GM19328 (cell line): ENCODE measurements around the gene PLCB1.

Source experiments
- ATAC-seq: cut with Tn5 transposase; IDR thresholded peaks from one replicate; pipeline ENCODE4 v1.9.1; 2021; ENCODE audit warnings: mild to moderate bottlenecking, moderate library complexity; ENCODE audit not compliant: unreplicated experiment

Gene PLCB1

GRCh38 chr20:8129211-8129976 lies 2.7 kb upstream of the PLCB1 start:
- ATAC-seq = no peak

DNA sequence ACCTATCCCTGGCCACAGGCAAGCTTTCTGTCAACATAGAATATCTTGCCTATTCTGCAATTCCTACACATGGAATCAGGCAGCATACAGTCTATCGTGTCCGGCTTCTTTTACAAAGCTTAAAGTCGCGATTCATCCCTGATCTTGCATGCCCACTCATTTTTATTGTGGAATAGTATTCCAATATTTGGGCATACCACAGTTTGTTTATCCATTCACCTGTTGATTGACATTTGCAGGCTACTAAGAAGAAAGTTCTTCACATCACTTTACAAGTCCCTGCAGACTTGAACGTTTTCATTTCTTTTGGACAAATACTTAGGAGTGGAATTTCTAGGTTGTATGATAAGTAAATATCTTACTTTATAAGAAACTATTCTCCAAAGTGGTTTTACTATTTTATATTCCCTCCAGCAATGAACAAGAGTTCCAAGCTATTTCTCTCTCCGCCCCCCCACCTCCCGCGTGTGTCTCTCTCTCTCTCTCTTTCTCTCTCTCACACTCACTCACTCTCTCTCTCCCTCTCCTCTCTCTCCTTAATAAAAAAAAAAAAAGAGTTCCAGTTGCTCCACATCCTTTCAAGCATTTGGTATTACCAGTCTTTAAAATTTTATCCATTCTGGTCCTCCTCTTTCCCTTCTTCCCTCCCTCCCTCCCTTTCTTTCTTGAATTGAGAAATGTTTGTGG lies 1.1 kb upstream of the PLCB1 start:
- no peak for ATAC-seq

DNA sequence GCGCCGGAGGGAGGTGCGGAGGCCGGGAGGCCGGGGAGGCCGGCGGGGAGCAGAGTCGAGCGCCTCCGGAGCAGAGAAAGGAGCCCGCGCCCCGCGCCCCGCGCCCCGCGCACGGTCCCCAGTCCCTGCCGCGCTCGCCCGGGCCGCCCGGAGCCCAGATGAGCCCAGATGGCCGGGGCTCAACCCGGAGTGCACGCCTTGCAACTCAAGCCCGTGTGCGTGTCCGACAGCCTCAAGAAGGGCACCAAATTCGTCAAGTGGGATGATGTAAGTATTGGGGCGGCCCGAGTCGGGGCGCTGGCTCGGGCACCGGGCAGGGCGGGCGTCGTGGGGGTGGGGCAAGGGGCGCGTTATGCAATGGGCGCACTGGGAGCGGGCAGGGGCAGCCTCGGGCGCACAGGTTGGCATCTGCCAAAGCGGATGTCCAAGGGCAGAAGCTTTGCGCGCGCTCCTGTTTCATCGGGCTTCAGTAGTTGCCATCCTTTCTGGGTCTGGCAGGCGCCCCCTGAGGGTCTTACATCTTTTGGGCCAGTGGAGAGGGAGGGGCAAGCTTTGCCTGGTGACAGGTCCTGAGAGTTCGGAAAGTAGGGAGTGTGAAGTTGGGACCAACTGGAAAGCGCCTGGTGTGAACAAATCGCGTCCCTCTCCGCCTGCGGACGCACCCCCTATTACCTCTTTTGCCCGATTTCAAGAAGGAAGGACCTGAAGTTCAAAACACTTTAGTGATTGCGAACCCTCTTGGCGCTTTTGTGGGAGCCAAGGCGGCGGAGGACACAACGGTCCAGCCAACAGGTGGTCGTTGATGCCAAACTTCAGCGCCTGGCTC lies 631 bp downstream of the PLCB1 start:
- ATAC-seq = no peak

DNA sequence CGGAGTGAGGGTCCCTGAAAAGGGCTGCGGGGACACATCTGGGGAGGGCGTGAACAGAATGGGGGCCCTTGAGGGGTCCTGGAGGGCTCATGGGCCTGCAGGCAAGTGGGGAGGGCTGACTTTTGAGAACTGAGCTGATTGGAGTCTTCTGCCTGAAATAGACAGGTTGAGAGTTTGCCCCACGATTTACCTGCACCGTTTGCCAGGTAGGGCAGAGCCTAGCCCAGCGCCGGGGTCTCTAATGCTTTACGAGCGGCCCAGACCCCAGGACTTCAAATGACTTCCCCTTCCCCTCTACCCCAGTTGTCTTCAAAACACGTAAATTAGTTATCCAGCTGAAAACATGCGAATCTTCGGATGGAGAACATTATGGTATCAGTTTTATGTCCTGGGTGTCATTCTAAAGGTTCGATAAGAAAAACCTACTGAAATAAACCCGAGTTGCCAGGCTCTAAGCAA lies 1.3 kb downstream of the PLCB1 start:
- no peak for ATAC-seq

DNA sequence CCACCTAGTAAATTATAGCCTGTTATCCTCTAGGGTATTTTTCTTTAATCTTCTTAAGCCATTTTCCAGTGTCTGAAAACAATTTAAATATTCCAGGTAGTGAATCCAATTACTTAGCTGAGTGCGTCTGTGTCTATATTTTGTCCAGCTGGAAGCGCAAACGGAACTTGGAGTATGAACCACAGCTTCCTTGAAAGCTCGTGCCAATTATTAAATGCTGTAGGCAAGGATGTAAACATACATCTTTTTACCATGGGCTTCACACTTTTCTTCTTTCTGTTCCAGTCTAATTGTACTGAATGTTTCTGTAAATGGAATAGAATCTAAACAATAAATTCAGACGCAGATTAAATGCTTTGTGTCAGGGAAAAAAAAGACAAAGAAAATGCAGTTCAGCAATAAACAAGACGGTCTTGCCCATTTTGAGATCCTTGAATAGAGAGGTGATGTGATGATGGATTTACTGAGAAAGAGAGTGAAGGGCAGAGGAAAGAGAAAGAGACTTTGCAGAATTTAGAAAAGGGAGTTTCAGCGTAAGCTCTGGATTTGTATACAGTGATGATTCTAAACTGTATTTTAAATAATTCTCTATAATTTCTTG lies 1.9 kb downstream of the PLCB1 start:
- ATAC-seq = no peak

DNA sequence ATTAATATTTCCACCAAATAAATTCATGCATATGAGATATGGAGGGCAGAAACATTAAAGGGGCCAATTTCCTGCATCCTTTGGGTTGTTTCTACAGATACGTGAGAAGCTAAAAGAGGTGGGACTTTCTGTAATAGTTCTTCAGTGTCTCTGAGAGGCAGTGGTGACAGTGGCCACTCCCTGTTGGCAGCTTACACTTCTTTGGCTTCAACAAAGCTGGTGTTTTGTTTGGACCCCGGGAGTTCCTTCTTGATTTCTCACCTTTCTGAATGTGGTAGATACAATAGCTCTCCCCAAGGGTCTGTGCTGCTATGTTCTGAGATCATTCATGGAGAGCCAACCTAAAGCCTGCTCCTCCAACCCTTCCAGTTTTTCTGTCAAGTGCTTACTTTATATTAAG lies 7.8 kb downstream of the PLCB1 start:
- ATAC-seq = no peak

DNA sequence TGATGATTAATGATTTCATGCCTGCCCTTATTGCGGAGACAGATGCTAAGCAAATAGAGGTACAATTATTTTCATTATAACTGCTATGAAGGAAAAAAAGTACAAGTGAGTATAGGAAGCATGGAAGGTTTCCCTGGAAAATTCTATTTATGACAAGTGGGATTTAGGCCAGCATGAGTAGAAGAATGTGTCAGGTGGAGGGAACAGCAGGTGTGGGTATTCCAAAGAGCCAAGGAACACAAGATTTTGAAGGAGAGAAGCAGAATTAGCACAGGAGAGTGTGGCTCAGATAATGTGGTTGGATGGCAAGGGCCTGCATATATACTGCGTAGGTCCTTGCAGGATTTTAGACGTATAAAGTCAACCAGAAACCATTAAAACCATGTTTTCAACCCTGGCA lies 11.4 kb downstream of the PLCB1 start:
- ATAC-seq = no peak

DNA sequence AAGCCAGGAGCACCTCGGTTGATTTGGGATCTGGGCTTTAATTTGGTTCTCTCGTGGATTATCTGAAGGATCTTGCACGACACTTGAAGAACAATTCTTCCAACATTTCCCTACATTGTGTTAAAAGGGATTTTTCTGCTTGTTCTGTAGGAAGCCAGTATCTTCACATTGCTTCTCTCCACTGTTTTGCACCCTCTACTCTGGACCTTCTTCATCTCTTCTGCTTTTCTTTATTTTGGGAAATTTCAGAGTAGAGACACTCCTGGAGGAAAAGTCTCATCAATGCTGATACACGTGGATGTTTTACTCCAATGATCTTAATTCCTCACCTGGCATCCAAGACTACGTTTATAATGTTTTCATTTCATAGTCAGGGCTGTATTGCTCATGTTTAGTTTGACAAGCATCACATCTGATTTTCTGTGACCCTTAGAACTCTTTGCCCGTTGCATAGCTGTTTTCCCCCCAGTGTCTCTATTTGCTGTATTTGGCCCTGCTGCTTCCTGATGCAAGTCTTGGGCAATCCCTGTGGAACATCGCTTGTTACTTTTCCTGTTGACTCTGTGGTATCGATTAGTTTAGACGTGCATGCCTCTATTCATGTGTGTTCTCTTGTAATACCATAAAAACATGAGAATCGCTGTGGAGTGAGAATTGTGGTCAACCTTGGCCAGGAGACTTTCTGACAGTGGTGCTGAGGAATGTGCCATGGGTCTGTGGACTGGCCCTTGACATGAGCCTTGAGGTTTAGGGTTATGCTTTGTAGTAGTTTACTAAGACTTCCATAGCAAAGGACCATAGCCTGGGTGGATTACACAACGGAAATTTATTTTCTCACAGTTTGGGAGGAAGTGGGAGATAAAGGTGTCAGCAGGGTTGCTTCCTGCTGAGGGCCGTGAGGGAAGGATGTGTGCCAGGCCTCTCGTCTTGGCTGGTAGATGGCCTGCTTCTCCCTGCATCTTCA lies 12.5 kb downstream of the PLCB1 start:
- ATAC-seq = no peak

- ATAC-seq = no peak
These were observed 13.4 kb downstream of the PLCB1 start for GRCh38 chr20:8145246-8146168.

DNA sequence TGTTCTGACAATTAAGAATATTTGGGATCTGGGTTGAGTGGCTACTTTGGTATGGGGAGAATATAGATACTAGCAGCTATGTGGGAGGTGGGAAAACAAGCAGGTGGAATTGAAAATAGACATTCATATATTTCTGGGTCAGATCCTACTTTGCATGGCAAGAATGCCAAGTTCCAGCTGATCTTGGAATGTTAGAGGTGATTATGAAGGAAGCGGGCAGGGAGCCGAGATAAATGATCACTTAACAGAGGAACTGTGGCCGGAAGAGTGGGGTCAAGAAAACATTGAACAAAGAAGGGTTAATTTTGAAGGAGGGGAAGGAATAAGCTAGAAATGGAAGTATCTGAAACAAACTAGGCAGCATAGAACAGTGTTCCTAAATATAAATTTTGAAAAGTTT lies 15.4 kb downstream of the PLCB1 start:
- no peak for ATAC-seq

GRCh38 chr20:8148501-8148900 lies 16.4 kb downstream of the PLCB1 start:
- no peak for ATAC-seq

DNA sequence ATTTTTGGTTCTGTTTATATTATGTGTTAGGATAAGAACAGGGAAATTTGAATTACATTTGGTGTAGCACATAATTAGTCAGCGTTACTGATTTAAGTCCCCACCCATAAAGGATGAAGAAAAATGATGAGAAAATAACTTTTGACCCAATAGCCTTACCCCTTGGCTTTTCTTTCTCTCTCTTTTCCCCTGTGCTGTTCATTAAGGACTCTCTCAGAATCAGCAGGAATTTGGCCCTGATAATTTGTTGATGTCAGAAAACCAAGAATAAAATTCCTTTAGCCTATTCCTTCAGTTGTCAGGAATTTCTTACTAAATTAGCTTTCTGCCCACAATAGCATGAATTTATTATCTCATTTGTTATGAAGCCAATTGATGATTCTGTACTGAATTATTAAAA lies 18.5 kb downstream of the PLCB1 start:
- no peak for ATAC-seq

GRCh38 chr20:8151372-8151771 lies 19.3 kb downstream of the PLCB1 start:
- no peak for ATAC-seq

GRCh38 chr20:8152183-8152582 lies 20.1 kb downstream of the PLCB1 start:
- no peak for ATAC-seq

- ATAC-seq = no peak
These were observed 20.8 kb downstream of the PLCB1 start for GRCh38 chr20:8152847-8153246.

GRCh38 chr20:8153281-8153908 lies 21.3 kb downstream of the PLCB1 start:
- ATAC-seq = no peak

DNA sequence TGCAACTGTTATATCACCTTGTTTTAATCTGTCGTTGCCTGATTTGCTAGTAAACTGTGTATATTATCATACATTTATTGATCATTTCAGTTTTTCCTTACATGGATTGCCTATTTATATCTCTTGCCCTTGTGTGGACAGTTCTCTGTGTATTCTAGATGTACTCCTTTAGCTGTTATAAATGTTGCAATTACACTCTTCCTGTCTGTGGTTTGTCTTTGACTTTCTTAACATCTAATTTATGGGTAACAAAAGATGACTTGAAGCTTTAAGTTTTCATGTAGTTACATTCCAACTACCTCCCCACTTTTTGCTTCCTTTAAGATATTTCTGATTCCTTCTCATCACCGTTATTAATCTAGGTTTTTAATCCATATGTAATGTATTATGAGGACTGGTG lies 22.6 kb downstream of the PLCB1 start:
- no peak for ATAC-seq

DNA sequence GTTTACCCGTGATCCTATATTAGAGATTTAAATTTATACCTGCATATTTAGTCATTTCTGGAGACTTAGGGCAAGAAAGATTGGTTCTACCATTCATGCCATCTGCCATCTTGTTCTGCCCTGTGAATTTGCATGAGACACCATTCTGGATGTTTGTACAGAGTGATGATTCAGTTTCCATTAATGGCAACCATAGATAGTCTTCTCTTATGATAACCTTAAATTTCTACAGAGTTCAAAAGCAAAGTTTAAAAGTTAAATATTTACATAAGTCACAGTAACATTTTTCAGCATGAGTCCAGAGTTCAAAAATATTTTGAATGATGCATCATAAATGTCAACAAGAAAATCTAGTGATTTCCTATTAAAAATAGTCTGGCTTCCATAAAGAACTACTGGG lies 23.2 kb downstream of the PLCB1 start:
- ATAC-seq = no peak

GRCh38 chr20:8155812-8156211 lies 23.7 kb downstream of the PLCB1 start:
- no peak for ATAC-seq
